Stimulated activated CD8-positive, alpha-beta memory T cell treated with anti-CD3 and anti-CD28 coated beads, Interleukin-7, amount 100 ng/mL, for 1 hour (primary cell): ENCODE results near the gene SMAD7.

Experiments used
- DNase-seq, 2 donors: peaks; one replicate each; pipeline ENCODE4 v3.0.0-alpha.2; 2020; ENCODE audit warnings: low read depth in 2 of 2

Gene SMAD7

GRCh38 chr18:48929941-48930713 is 20.6 kb downstream of the SMAD7 start:
- DNase-seq = no peak

GRCh38 chr18:48929212-48929612 is 21.6 kb downstream of the SMAD7 start:
- no peak for DNase-seq

- DNase-seq = peak; percentile 46 to 56
These were observed 22.0 kb downstream of the SMAD7 start for GRCh38 chr18:48928787-48929186.

- DNase-seq = no peak
These were observed 23.3 kb downstream of the SMAD7 start for GRCh38 chr18:48927286-48928080.

GRCh38 chr18:48926420-48926857 is 24.3 kb downstream of the SMAD7 start:
- DNase-seq = no peak

GRCh38 chr18:48925491-48925780 is 25.3 kb downstream of the SMAD7 start:
- DNase-seq = no peak

- DNase-seq = no peak
These were observed 25.9 kb downstream of the SMAD7 start for GRCh38 chr18:48924630-48925490.

GRCh38 chr18:48923746-48924629 is 26.8 kb downstream of the SMAD7 start:
- DNase-seq = no peak

GRCh38 chr18:48922801-48923730 is 27.7 kb downstream of the SMAD7 start:
- no peak for DNase-seq

- no peak for DNase-seq
These were observed 28.5 kb downstream of the SMAD7 start for GRCh38 chr18:48922226-48922800.

- no peak for DNase-seq
These were observed 29.2 kb downstream of the SMAD7 start for GRCh38 chr18:48921305-48922225.

- DNase-seq = no peak
These were observed 30.2 kb downstream of the SMAD7 start for GRCh38 chr18:48920408-48921038.

GRCh38 chr18:48919547-48919946 is 31.2 kb downstream of the SMAD7 start:
- no peak for DNase-seq

- DNase-seq = no peak
These were observed 31.9 kb downstream of the SMAD7 start for GRCh38 chr18:48918660-48919456.

GRCh38 chr18:48917579-48918517 is 32.9 kb downstream of the SMAD7 start:
- DNase-seq = no peak
